GM13976 (cell line): ENCODE measurements around the gene AGAP1.

Experiments used
- DNase-seq: peaks from one replicate; pipeline ENCODE4 v3.0.0; 2012; ENCODE audit warnings: low spot score
- CTCF ChIP-seq: IDR thresholded peaks from 2 replicates; pipeline ENCODE4 v1.5.1; 2012; ENCODE audit warnings: borderline replicate concordance, mild to moderate bottlenecking; ENCODE audit not compliant: insufficient read depth; ENCODE audit errors: extremely low read depth, missing control alignments, control extremely low read depth
- in situ Hi-C: fragments of 300-500 bp; cut with MboI; formaldehyde crosslinking; loops from one replicate; pipeline ENCODE4 v1.12.0; 2022; ENCODE audit warnings: low sequenced_read_pairs, mixed read lengths, inconsistent platforms; ENCODE audit not compliant: unreplicated experiment

Gene AGAP1

GRCh38 chr2:235747786-235748091 lies 253.9 kb downstream of the AGAP1 start:
- DNase-seq = no peak
- TF ChIP-seq CTCF = no peak
- in situ Hi-C loops = loop anchor here (25.0 kb wide), 1 partner anchor 610 kb away; no protein-coding TSS in a partner anchor

- DNase-seq = no peak
- in situ Hi-C loops = loop anchor here (25.0 kb wide), 1 partner anchor 612 kb away; no protein-coding TSS in a partner anchor
- TF ChIP-seq CTCF = no peak
Measured at GRCh38 chr2:235749121-235749770, 255.4 kb downstream of the AGAP1 start.

GRCh38 chr2:235749771-235750160 lies 255.9 kb downstream of the AGAP1 start:
- no peak for DNase-seq
- no peak for TF ChIP-seq CTCF
- in situ Hi-C loops = loop anchor here (25.0 kb wide), 1 partner anchor 612 kb away; no protein-coding TSS in a partner anchor

GRCh38 chr2:235752846-235753245 lies 259.0 kb downstream of the AGAP1 start:
- no peak for DNase-seq
- TF ChIP-seq CTCF = no peak
- in situ Hi-C loops = no loop called here

- in situ Hi-C loops = no loop called here
- DNase-seq = no peak
- no peak for TF ChIP-seq CTCF
Measured at GRCh38 chr2:235754357-235755207, 260.7 kb downstream of the AGAP1 start.

- in situ Hi-C loops = no loop called here
- no peak for DNase-seq
- TF ChIP-seq CTCF = no peak
Measured at GRCh38 chr2:235756491-235756890, 262.6 kb downstream of the AGAP1 start.
